KOPT-K1 (cell line): Measurements from ENCODE around the gene KIF6.

Source experiments
- H3K27ac ChIP-seq: fragments of 200-600 bp; sonication (generic); 2 replicates; pipeline ENCODE4 v1.5.1; 2016; ENCODE audit warnings: antibody characterized with exemption, mild to moderate bottlenecking, low read depth, low read length; ENCODE audit not compliant: poor library complexity, severe bottlenecking
- H3K36me3 ChIP-seq: fragments of 200-600 bp; sonication (generic); 2 replicates; pipeline ENCODE4 v1.5.1; 2017; ENCODE audit warnings: antibody characterized with exemption, mild to moderate bottlenecking, low read length, moderate library complexity; ENCODE audit not compliant: insufficient read depth
- H3K9me3 ChIP-seq: fragments of 200-600 bp; sonication (generic); 2 replicates; pipeline ENCODE4 v1.5.1; 2017; ENCODE audit warnings: antibody characterized with exemption, low read length, mild to moderate bottlenecking; ENCODE audit not compliant: insufficient read depth, poor library complexity, severe bottlenecking

Gene KIF6

DNA sequence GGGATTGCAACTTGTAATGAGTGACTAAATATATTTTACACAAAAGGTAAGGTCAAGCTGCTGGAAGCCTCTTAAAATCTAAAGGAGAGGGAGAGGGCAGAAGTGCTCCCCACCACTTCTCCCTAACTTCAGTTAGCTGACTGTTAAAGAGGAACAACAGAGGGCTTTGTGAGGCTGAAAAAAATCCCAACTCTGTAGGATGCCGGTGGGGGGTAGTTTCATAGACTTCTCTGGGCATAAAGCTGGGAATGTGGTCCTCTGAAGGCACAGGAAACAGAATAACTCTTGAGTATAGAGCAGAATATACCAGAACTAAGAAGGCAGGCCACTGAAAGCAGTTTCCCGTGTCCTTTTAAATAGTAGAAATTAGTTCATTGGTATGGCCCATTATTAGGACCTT, 71.6 kb downstream of the KIF6 start:
- H3K36me3 ChIP-seq = no peaks in the 10 kb centered on the region
- H3K27ac ChIP-seq = no peak overlapping the region
- H3K9me3 ChIP-seq = no peaks in the 10 kb centered on the region

DNA sequence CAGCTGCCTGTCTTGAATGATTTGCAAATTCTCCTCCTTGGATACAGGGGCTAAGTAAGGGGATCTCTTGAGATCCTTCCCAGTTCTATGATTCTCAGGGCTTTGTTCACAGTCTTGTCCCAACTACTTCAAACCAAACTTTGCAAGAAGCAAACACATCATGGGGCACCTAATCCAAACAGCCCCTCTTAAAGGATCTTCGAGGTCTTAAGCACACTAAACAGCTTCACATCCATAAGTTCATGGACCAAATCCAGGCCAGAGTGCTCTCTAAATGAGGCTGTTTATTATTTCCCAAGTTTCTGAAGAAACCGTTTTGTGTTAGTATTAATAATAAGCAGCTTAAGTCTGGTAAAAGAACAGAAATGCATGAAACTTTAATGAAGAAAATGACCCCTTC, 75.2 kb downstream of the KIF6 start:
- H3K9me3 ChIP-seq = no peaks in the 10 kb centered on the region
- H3K27ac ChIP-seq = no peak overlapping the region
- H3K36me3 ChIP-seq = no peaks in the 10 kb centered on the region

- no peak overlapping the region for H3K27ac ChIP-seq
- H3K9me3 ChIP-seq = no peaks in the 10 kb centered on the region
- no peaks in the 10 kb centered on the region for H3K36me3 ChIP-seq
Observed at GRCh38 chr6:39646751-39647420, 78.3 kb downstream of the KIF6 start.

DNA sequence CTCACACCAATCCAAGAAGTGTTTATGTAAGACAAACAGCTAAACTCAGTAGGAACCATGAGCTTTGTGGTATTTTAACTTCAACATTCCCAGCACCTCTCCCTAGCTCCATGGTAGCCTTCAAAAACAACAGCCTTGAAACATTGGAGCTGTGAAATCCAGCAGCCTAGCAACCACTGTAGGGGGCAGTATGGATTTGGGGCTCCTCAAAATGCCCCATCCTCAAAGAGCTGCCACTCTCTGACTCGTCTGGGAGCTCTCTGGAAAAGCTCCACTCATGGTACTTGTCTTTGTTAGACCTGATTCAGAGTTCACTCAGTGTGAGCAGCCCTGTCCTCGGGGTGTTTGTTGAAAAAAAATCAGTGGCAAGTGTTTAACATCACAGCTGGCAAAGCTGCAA, 82.9 kb downstream of the KIF6 start:
- Histone ChIP-seq H3K27ac (no peak overlapping the region), H3K9me3 (no peaks in the 10 kb centered on the region), H3K36me3 (no peaks in the 10 kb centered on the region)

DNA sequence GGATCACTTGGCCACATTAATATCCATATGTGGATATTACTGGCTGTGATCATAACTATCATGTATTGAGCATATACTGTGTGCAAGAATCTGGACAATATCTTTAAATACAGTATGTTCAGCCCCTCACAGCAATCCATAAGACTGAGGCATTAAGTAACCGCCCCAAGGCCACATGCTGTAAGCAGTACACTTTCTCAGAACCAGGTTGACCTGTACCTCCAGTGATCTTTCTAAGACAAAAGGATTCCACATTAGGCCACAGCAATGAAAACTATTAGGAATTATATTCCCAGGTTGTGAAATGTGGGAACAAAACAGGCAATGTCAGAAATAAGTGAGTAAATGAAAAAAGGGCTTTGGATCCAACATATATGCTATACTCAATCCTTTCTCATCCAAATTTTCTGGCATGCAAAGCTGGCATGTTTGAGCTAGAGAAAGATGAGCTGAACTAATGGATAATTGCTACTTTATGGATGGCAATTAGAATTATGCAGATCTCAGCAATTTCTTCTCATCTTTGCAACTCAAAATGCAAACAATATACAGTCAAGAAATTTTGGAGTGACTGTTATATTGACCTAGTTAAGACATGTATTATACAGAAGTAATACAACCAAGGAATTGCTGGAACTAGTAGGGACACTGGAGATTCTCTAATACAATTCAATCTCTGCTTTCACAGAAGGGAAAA, 86.9 kb downstream of the KIF6 start:
- H3K27ac ChIP-seq = no peak overlapping the region
- H3K9me3 ChIP-seq = no peaks in the 10 kb centered on the region
- no peaks in the 10 kb centered on the region for H3K36me3 ChIP-seq

GRCh38 chr6:39634646-39635341, 90.4 kb downstream of the KIF6 start:
- H3K9me3 ChIP-seq = no peaks in the 10 kb centered on the region
- no peak overlapping the region for H3K27ac ChIP-seq
- H3K36me3 ChIP-seq = no peaks in the 10 kb centered on the region

- H3K36me3 ChIP-seq = no peaks in the 10 kb centered on the region
Observed at GRCh38 chr6:39625209-39625608, 100.0 kb downstream of the KIF6 start.

DNA sequence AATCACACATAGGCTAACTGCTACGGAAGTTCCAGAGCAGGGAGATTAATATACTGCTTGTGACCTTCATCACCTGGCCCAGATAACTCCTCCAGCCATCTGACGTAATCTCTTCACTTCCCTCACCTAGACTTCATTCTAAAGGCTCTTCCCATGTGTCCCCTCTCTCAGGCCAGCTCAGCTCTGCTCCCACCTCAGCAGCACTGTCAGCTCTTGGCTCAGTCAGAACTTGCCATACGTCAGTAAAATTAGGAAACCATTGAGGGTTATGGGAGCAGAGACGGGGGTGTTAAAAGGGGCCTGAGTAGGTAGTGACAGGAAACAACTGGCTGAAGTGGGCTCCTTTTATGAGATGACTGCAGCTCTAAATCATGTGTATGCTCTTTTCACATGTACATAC, 101.5 kb downstream of the KIF6 start:
- no peaks in the 10 kb centered on the region for H3K36me3 ChIP-seq
- no peak overlapping the region for H3K27ac ChIP-seq
- no peaks in the 10 kb centered on the region for H3K9me3 ChIP-seq

More at GRCh38 chr6:39625209-39625608, 100.0 kb downstream of the KIF6 start:
- H3K9me3 ChIP-seq = no peaks in the 10 kb centered on the region
- no peak overlapping the region for H3K27ac ChIP-seq

DNA sequence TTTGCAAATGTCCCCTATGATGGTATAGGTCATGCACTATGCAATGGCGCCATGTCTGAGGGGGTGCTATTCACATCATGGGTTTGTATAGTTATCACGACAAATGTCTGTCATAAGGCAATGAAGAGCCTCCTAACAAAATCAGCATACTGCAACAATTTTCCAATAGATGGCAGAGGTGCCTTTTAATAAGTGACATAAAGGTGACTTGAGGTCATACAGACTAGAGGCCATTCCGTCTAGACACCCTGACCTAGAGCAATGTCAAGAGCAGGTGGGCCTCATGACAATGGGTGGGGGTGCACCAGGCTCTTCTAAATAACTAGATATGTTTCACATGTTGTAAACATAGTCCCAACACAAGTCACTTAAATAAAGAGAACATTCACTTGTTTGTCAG, 107.7 kb downstream of the KIF6 start:
- Histone ChIP-seq H3K27ac (no peak overlapping the region), H3K9me3 (no peaks in the 10 kb centered on the region), H3K36me3 (no peaks in the 10 kb centered on the region)

- no peaks in the 10 kb centered on the region for H3K9me3 ChIP-seq
- H3K27ac ChIP-seq = no peak overlapping the region
- no peaks in the 10 kb centered on the region for H3K36me3 ChIP-seq
Observed at GRCh38 chr6:39617026-39617425, 108.2 kb downstream of the KIF6 start.

GRCh38 chr6:39615622-39616021, 109.6 kb downstream of the KIF6 start:
- H3K27ac ChIP-seq = no peak overlapping the region

DNA sequence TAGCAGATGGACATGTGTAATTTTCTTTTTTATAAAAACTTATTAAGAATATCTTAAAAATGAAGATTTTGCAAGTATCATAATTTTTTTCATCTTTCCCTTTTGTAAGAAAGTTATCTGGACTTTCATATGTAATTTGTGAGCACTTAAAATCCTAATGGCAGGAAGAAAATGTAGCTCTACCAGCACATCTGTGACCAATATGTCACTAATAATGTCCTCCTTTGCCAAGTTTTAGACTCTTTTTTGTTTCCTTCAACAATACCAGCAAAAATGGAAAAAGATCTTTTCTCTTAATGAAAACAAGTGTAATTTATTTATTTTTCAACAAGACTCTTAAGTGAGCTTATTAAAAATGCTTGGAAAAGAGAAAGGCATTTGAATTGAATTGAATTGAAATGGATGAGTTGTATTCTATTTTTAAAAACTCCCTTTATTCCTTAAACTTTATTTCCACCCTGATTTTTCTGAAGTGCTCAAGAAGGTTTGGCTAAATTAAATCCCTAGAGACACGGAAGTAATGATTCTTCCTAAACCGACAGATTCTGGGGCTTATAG, 110.7 kb downstream of the KIF6 start:
- H3K27ac ChIP-seq = no peak overlapping the region
- no peaks in the 10 kb centered on the region for H3K9me3 ChIP-seq
- H3K36me3 ChIP-seq = no peaks in the 10 kb centered on the region

More at GRCh38 chr6:39615622-39616021, 109.6 kb downstream of the KIF6 start:
- Histone ChIP-seq H3K36me3 (no peaks in the 10 kb centered on the region), H3K9me3 (no peaks in the 10 kb centered on the region)

DNA sequence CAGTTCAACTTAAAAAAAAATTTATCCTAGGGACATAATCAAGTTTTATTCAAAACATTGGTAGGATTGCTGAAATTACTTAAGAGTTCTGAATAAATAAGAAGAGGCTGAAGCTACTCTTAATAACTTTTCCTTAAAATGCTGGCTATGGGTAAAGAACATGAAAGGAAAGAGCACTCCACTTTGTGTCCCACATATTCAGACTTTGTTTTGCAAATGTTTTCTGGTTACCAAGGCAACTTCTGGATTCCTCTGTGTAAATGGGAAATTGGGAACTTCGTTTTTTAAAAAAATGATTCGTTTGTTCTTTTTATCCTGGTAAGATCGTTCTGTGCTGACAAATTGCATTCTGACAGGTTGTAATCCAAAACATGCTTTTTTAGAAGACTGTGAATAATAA, 115.0 kb downstream of the KIF6 start:
- H3K36me3 ChIP-seq = no peaks in the 10 kb centered on the region
- no peaks in the 10 kb centered on the region for H3K9me3 ChIP-seq

DNA sequence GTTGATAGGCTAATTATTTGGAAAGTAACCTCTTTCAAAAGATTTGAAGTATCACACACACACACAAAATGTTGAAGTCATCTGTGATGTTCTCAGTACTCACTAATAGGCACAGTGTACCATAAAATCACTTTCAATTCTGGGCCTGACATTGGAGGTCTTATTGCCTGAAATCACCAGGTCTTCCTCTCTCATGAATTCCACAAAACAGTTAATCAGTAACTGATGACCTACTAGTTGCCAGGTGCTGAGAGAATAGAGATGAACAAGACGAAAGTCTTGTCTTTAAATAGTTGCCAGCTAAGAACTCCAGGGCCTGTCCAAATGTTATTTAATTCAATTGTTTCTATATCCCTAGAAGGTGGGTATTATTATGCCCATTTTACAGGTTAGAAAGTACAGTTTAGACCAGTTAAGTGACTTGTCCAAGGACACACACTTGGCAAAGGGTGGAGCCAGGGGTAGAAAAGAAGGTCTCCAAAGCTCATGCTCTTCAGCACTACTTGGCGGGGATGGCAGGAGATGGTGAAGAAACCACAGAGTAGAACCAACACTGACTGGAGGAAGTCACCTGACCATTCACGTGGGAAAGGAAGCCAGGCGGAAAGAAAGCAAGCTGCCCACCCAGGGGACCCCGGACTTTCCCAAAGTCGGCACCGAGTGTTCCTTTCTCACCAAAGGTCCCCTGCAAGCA, 116.4 kb downstream of the KIF6 start:
- Histone ChIP-seq H3K27ac (no peak overlapping the region), H3K9me3 (no peaks in the 10 kb centered on the region), H3K36me3 (no peaks in the 10 kb centered on the region)

More for the DNA sequence above, 115.0 kb downstream of the KIF6 start:
- no peak overlapping the region for H3K27ac ChIP-seq
